ENCODE results near the gene RBM4B.

RBM4B gene

GRCh38 chr11:66686801-66687750 is 9.4 kb upstream of the RBM4B start:
- DNase-seq = no peak

GRCh38 chr11:66686100-66686785 is 8.6 kb upstream of the RBM4B start:
- DNase-seq = no peak

DNA sequence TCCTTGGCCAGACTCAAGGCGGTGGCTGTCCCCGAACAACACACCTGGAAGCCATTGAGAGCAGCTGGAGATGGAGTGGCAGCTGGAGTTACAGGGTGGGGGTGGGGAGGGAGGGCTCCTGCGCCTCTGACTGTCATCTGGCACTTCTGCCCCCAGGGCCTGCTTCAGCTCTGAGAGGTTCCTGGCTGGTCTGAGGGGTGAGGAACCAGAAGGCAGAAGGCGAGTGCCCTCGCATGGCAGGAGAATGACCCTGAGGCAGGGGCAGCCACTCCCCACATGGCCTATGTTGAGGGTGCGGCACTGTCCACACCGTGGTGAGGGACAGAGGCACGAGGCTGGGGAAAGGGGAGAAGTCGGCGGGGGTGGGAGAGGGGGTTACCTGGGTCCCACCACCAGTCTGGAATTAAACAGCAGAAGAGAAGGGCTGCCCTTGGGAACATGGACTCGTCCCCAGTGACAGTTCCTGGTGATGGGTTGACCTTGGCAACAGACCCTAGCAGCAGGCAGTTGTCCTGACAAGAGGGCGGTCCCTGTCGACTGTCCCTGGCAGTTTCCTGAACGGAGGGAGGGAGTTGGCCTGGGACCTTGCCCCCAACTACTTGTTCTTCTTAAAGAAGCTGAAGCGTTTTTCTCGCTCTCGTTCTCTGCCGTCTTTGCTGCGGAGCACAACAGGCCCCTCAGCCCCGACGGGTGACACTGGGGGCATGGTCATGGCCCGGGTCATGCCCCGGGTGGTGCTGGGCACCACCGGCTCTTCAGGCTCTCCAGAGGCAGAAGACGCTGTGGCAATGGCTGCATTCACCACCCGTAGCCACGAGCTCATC is 7.8 kb upstream of the RBM4B start:
- no peak for DNase-seq

GRCh38 chr11:66684635-66685034 is 6.9 kb upstream of the RBM4B start:
- DNase-seq = no peak

DNA sequence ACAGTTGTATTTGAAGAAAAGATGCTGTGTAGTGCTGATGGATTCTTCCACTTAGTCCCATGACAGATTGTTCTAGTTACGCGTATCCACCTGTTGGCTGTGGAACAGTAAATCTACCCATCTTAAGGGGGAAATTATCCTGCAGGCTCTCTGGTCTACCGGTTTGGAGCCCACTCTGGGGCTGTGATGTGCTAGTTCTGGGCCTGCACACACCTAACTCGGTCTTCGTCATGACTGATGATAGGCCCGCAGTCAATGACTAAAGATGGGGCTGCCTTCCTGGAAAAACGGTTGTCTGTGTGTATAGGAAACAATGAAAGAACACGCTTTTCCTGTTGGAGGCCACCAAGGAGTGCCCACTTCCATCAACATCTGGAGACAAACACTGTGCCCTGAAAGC is 6.2 kb upstream of the RBM4B start:
- no peak for DNase-seq

- no peak for DNase-seq
These were observed 3.4 kb upstream of the RBM4B start for GRCh38 chr11:66680966-66681645.

- no peak for DNase-seq
These were observed 622 bp downstream of the RBM4B start for GRCh38 chr11:66676931-66677598.

- DNase-seq = no peak
These were observed 1.3 kb downstream of the RBM4B start for GRCh38 chr11:66676282-66676919.

DNA sequence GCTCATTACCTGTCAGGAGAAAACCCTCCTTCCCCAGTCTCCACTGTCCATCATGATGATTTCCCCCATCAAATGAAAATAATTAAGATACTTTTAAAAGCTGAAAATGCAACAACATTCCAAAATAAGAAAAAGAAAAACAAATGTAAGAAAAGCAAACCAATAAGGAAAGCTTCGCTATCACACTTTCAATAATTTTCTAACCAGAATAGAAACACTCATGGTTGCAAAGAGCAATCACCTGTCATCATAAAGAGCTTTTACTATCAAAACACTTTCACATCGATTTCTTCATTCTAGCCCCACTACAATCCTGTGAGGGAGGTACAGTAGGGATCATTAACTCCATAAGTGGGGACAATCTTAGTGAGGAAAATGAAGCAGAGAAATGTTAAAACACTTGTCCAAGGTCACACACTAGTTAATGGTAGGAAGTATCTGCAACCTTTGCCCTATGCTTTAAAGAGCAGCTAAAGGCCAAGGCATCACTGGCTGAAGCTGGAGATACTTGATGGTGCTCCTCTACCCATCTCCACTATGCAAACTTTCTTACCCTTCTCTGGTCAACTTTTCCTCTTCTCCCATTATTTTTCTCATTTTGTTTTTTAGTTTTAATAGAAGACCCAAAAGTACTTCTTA is 2.6 kb downstream of the RBM4B start:
- DNase-seq = no peak

GRCh38 chr11:66670816-66671215 is 6.9 kb downstream of the RBM4B start:
- no peak for DNase-seq

GRCh38 chr11:66665369-66665768 is 12.3 kb downstream of the RBM4B start:
- DNase-seq = no peak

DNA sequence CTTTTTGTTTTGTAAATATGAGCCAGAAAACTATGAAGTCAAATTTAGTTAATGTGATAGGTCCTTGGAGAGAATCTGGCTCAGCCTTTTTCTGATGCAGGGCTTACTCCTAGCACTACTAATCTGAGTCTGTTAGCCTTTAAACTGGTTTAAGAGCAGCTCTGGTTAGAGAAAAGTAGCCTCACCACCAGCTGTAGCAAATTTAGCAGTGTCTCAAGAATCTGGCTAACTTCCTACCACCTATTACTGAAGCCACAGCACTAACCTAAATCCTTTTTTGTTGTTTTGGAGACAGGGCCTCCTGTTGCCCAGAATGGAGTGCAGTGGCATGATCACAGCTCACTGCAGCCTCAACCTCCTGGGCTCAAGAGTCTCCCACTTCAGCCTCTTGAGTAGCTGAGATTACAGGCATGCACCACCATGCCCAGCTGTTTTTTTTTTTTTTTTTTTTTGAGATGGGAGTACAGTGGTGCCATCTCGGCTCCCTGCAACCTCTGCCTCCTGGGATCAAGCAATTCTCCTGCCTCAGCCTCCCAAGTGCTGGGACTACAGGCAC is 13.9 kb downstream of the RBM4B start:
- DNase-seq = no peak

GRCh38 chr11:66659763-66660162 is 17.9 kb downstream of the RBM4B start:
- DNase-seq = no peak

GRCh38 chr11:66653123-66653522 is 24.6 kb downstream of the RBM4B start:
- no peak for DNase-seq

- no peak for DNase-seq
These were observed 25.0 kb downstream of the RBM4B start for GRCh38 chr11:66652651-66653050.

- no peak for DNase-seq
These were observed 26.7 kb downstream of the RBM4B start for GRCh38 chr11:66651016-66651415.

DNA sequence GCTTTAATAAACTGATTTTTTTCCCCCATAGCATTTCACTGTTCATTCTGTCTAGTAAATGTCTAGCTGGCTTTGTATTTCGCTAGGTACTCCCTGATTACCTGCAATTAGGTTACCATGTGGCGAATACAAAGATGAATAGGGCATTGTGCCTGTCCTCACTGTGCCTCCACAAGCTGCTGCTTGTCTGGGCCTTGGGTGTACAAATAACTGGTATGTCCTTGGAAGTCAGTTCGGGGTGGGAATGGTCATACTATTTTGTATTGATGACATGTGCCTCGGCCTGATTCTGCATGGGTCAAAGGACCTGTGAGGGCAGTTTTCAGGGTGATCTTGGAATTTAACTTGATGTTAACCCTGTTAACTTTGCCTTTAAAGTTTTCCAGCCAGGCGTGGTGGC is 27.8 kb downstream of the RBM4B start:
- DNase-seq = no peak

GRCh38 chr11:66646828-66647227 is 30.9 kb downstream of the RBM4B start:
- no peak for DNase-seq

- DNase-seq = no peak
These were observed 33.8 kb downstream of the RBM4B start for GRCh38 chr11:66643745-66644437.

- DNase-seq = no peak
These were observed 35.9 kb downstream of the RBM4B start for GRCh38 chr11:66641834-66642233.

Measured in stimulated activated CD4-positive, alpha-beta T cell treated with anti-CD3 and anti-CD28 coated beads, Interleukin-4, amount 100 ng/mL, for 4 hours (primary cell).